NCI-H146 treated with DMSO at 0.1 percent for 48 hours (cell line): ENCODE data around the gene PALB2.
"Not testable (repeated sequence)": the region's sequence is repeated elsewhere in the genome, so short reads cannot be mapped to it uniquely, and the experiment has no call there.

Source experiments
- DNase-seq: peaks from one replicate; lab custom pipeline; 2025; ENCODE audit not compliant: unreplicated experiment; lab: John Stamatoyannopoulos, UW

The PALB2 gene

DNA sequence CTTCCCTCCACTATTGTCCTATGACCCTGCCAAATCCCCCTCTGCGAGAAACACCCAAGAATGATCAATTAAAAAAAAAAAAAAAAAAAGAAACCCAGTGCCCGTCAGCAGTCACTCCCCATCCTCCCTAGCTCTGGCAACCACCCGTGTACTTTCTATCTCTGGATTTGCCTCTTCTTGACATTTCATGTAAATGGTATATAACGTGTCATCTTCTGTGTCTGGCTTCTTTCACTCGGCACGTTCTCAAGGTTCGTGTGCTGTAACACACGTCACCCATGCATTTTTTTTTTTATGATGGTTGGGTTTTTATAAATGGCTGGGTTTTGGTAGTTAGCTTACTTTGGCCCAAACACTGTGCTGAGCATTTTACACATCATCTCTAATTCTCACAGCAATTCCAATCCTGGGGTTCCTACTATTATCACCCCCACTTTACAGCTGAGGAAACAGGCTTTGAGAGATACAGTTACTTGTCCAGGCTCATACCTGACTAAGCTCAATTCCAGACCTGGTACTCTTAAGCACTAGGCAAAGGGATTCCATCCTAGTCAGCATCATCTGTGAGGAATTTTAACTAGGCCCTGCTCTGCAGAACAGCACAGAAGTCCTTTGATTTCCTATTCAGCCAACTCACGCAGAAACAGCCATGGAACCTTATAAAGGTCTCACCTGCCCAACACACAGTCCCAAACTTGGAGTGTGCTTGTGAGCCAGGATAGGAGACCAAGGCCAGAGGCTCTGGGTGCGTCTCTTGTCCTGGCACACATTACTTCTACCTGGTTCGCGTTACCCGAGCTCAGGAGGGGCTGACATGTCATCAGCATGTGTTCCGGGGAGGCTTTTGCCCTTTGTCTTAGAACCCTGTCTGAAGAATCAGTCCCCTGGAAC, 56.7 kb downstream of the PALB2 start:
- DNase-seq = no peak

DNA sequence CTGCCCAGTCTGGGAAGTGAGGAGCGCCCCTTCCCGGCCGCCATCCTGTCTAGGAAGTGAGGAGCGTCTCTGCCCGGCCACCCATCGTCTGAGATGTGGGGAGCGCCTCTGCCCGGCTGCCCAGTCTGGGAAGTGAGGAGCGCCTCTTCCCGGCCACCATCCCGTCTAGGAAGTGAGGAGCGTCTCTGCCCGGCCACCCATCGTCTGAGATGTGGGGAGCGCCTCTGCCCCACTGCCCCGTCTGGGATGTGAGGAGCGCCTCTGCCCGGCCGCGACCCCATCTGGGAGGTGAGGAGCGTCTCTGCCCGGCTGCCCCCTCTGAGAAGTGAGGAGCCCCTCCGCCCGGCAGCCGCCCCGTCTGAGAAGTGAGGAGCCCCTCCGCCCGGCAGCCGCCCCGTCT, 57.8 kb downstream of the PALB2 start:
- DNase-seq = not testable (repeated sequence)

DNA sequence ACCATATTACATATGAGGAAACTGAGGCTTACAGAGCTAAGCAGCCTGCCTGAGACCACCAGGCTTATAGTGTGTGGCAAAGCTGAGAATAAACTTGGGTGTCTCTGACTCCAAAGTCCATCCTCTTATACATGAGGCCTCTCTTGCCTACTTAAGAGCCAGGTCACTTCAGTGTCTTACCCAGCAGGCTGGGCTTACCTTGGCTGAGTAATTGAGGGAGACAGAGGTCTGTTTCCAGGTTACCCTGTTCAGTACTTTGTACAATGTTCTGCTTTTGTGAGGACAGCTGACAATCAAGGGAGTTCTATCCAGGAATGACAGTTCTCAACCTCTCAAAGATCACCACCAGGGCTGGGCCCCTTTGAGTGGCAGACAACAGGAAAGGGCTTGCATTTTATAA, 59.3 kb downstream of the PALB2 start:
- DNase-seq = no peak

DNA sequence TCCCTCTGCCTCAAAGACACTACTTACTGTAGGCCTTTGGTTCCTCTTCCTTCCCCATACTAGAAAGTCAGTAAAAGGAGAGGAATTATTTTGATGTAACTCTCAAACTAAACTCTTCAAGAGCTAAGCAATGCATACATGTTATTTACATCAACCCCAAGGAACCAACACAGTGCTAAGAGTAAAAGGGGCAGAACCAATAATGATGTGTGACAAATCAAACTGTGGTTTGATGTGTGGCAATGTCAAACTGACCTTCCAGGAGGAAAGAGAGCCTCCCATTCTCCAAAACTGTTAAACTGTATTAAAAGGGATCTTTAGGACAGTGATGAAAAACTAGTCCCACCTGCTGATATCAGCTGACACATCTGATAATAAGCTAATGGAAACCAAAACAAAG, 60.7 kb downstream of the PALB2 start:
- no peak for DNase-seq

DNA sequence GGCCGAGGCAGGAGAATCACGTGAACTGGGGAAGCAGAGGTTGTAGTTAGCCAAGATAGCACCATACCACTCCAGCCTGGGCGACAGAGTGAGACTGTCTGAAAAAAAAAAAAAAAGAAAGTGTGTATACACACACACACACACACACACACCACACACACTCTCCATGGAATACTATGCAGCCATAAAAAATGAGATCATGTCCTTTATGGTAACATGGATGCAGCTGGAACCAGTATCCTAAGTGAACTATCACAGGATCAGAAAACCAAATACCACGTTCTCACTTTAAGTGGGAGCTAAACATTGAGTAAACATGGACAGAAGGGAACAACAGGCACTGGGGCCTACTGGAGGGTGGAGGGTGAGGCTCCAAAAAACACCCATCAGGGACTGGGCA, 61.7 kb downstream of the PALB2 start:
- no peak for DNase-seq

DNA sequence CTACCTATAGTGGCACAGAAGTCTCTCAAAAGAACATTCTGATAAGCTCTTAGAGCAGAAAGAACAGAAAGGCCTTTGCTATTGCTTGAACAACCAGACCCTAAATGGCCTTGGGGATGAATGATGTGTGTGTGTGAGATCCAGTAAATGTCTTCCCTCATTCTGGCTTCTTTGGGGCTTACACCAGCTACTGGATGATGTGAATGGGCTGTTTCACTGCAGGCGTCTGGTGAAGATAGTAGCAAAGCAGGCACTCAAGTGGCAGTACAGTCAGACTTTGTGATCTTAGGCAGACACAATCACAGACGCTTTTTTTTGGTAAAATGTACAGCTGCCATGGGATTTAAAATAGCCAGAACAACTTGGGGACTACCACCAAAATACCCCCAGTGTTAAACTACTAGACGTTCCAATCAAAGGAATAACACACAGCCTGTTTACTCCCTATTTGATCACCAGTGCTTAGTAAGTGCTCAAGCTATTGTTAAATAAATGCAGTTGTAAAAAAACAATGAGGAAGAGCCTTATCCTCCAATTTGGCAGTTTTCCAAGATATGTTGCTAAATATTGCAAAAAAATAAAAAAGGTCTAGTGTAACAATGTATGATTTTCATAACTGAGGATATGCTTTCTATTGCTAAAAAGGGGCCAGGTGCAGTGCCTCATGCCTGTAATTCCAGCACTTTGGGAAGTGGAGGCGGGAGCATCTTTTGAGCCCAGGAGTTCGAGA, 62.8 kb downstream of the PALB2 start:
- no peak for DNase-seq

DNA sequence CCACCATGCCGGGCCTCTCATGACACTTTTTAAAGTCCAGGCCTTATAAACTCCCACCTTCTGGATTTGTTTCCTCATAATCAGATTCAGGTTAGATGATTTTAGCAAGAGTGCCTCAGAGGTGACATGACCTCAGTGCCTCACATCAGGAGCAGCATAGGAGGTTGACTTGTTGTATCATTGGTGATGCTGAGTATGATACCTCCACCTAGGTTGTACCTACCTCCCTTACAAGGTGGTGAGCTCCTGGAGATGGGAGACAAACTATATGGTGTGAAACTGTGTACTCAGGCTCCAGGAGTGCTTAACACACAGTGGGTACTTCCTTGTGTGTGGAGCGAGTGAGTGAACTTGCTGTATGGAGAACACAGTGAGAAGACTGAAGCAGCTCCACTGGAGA, 63.6 kb downstream of the PALB2 start:
- DNase-seq = no peak

DNA sequence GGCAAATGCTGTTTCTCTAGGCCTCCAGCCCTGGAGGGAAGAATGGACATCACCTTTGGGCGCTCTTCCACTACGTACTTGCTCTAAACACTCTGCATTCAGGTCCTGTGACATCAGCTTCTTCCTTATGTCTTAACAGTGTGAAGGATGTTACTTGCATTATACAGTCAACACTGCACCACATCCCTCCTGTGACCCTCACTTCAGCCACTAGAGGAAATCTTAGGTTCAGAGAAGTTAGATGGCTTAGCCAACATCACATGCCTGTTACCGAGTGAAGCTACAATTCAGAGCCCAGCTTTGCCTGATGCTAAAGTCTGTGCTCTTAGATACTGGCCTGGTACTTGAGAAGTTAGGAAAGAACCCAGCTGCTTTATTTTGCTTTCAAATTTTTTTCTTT, 65.3 kb downstream of the PALB2 start:
- DNase-seq = no peak

DNA sequence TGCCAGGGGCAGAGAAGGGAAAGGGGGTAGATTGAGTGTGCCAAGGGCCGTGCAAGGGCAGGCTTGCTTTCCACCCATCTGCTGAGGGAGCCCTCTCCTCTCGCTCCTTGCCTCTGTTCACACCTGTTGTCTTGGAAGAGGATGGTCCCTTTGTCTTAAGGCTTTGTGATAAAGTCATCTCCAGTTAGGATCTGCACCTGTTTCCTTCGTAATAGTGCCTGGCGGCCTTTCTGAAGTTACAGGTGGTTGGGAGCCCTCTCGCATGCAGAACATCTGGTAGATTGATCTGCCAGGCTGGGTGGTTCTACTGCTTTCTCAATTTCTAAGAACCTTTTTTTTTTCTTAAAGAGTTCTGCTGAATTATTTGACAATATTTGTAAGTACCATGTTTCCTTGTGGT, 67.3 kb downstream of the PALB2 start:
- DNase-seq = no peak

DNA sequence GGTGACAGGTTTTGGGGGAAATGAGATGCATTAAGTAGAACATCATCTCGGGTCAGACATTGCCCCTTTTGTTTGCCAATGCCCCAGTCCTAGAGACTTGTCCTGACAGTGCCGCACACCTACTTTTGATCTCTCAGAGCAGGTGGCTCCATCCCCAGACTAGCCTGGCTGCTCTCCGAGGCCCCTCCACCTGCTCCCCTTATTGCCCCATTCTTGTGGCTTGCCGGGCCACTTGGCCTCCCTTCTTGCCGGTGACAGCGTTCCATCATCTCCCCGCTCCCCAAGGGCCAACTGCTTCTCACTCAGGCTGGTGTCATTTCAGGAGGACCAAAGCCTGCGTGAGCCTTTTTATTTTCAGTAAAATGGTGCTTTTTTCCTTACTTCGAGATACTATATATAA, 68.7 kb downstream of the PALB2 start:
- no peak for DNase-seq

DNA sequence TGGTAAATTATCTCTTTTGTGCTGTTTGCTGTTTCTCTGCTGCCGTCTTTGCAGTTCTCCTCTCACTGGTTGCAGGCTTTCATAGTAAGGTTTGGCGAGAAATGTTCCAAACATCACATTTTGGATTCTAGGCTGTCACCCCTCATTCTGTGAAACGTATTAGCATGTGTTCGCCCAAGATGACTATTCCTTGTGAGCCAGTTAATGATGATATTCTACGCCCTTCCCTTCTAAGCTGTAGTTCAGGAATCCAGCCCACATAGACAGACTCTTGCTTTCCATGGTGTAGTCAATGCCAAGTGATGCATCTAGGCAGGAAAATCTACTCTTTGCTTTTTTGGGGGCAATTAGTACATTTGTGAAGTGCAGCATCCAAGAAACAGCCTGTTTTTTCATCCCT, 69.2 kb downstream of the PALB2 start:
- no peak for DNase-seq

DNA sequence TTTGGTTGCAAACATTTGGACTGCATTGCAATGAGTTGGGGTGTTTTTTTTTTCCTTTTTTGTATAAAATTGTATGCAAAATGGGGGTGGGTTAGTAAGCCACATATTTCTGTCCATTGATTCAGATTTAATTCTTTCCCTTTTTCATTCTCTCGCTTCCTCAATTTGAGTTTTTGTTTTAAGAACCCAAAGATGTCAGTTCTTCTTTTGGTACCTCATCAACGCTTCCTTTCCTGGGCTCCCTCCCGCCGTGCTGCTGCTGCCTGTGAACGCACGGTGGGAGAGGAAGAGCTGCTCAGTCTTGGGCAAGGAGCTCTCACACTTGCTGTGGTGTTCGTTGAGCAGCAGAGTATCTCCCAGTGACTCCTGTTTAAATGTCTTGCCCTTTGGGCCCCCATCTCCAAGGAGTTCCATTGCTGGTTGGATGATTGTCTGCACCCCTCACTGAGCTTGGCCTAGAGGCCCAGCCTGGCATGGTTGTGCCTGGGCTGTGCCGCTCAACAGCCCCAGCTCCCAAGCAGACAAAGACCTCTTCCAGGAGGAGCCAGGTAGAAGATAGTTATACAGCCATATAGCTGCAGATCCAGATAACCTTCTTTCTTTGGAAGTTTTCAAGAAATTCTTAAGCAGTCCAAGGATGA, 70.0 kb downstream of the PALB2 start:
- no peak for DNase-seq

DNA sequence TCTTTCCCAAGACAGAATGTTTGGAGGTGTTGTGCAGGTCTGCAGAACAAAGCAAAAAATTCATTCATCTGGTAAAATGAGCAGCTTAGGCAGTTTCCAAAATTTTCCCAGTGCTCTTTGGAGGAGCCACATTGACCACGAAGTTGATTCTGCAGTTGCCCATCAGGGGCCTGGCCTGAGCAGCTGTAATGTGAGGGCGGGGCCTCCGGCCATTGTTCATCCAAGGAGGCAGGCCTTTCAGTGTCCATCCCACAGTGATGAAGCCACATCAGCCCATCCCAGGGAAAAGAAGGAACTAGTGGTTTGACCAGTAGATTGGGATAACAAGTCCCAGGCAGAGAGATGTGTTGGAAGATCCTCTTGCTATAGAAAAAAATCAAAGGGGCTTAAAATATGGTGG, 73.5 kb downstream of the PALB2 start:
- no peak for DNase-seq

DNA sequence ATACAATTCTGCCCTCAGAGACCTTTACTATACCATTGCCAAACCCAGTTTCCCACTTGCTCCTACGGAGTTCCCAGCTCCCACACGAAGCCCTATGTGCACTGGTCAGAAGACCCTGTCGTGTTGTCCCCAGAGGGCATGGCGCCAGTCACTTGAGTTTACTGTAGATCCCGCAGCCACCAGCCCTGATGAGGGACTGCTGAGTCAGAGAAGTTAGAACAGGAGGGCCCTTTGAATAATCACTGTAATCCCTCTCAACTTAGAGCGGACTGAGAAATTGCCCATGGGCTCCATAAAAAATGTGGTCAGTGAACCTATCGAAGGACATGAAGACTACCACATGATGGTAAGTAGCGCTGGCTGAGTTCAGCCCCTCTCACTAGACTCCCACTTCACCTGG, 74.4 kb downstream of the PALB2 start:
- DNase-seq = no peak

DNA sequence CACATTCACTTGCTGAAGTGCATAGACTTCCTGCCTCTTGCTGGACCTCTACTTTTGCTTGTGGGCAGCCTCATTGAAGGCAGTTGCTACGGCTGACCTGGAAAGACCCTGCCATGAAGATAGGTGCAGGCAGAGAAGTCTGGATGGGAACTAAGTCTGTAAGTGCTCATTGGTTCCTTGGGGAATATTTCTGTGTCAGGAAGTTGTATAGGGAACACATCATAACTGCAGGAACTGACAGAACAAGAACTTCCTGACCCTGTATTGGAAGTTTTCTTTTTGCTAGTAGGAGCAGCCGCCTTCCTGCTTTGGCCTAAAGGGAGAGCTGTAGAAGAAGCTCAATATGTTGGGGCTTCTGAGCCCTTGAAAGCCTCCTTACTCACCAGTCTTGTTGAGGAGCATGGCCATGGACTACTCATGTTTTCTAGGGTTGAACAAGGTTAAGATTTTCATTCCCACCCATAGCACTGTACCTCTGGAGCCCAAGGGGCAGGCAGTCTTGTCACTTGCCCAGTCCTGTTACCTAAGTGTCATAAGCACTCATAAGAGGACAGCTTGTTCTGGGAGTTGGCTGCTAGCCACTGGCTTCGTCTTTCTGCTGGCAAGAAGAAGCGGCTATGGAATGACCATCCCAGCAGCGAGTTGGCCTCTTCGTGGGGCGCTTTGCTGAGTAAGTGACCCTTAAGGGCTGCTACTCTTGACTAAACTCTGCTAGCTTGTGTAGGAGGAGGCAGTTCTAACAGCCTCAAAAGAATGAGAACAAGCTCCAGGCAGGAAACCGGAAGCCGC, 76.3 kb downstream of the PALB2 start:
- DNase-seq = no peak

DNA sequence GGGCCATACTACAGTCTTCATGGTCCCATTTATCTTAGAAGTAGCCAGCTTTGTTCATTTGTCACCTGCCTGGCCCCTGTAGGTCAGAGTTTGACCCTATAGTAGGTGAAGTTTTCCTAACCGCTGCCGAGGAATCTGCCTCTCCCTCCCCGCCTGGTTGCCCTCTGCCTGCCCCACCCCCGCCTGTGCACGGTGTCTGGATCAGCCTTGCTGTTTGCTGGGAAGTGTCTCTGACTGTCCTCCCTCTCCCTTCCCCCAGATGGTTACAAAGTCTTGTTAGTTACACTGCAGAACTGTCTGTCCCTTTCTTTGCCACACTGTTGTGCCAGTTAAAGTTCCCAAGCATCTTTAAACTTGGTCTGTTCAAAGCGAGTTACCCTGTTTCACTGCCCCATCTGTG, 77.9 kb downstream of the PALB2 start:
- DNase-seq = no peak

DNA sequence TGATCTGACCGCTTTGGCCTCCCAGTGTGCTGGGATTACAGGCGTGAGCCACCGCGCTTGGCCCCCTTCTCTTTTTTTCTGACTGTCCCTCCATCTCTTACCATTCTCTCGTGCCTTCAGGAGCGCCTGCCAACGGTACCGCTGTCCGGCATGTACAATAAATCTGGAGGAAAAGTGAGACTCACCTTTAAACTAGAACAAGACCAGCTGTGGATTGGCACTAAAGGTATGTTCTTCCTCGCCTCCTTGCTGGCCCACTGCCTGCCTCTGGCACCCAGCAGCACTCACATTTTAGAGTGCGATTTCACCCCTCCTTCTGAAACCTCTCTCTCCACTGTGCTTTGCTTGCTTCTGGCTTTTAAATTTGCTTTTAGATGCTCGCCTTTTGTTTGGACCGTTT, 78.6 kb downstream of the PALB2 start:
- no peak for DNase-seq

DNA sequence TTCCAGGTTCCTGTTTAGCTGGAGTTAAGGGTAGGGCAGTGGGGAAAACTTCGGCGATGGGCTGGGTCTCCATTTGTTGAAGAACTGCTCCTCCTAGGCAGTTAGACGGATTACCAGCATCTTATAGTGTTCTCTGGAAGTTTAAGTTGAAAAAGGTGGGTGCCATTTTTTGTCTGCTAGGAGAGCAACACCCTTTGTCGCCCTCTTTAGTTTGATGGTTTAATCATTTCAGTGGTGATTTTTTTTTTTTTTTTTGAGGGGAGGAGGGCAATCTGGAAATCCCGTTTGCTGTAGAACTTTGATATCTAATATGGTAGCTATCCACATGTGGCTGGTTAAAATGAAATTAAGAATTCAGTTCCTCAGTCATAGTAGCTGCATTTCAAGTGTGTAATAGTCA, 79.5 kb downstream of the PALB2 start:
- no peak for DNase-seq

DNA sequence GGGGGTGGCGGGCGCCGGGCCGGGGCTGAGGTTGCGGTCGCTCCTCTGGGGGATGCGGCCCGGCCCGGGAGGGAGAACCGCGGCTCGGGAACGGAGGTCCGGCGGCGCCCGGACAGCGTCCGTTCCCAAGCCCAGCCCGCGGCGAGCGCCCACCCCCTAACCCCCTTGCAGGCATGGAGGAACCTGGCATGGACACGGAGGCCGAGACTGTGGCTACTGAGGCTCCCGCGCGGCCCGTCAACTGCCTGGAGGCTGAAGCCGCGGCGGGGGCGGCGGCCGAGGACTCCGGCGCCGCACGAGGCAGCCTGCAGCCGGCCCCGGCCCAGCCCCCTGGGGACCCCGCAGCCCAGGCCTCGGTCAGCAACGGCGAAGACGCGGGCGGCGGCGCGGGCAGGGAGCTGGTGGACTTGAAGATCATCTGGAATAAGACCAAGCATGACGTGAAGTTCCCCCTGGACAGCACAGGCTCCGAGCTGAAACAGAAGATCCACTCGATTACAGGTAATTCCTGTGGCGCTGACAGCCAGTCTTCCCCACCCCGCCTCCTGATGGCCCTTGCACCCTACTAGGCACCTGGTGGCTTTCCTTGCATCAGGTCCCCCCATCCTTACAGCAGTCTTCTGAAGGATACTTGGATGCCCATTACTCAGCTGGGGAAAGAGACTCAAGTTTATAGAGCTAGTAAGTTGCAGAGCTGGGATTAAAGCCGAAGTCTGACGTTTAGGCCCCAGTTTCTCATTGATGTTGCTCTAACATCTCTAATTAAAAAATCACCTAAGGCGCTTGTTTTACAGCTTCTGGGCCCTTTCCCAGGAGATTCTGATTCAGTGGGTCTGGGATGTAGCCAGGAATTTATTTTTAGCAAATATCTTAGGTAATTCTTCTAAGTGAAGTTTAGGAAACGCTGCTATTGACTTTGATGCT, 83.1 kb downstream of the PALB2 start:
- DNase-seq = no peak
